KBM-7 (cell line): ENCODE data around the gene PRDM1.
A peak's percentile ranks its signal among the peaks of the same experiment; 100 is the strongest.

Experiments used
- DNase-seq: peaks from one replicate; pipeline ENCODE4 v3.0.0-alpha.2; 2015
- in situ Hi-C: fragments of 300-500 bp; cut with MboI; formaldehyde crosslinking; loops from 2 replicates; pipeline ENCODE4 v1.14.3; 2020; ENCODE audit warnings: low sequenced_read_pairs, low pct_unique_long_range_greater_than_20kb, mixed read lengths

Gene PRDM1

DNA sequence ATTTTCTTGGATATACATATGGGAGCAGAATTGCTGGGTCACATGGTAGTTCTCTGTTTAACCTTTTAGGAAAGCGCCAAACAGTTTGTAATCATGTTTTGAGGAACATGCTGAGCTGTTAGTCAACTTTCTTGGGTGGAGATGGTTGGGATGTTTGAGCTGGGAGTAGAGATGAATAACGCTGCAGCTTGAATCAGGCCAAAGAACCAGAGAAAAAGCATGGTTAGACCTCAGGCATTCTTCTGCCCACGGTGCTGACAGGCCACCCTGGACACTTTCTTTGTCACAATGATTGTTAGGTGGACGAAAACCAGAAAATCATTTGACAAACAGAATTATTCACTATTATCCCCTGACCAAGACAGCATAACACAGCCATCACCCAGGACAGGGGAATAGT is 66.8 kb downstream of the PRDM1 start:
- in situ Hi-C loops, result no loop called here
- DNase-seq, result no peak

DNA sequence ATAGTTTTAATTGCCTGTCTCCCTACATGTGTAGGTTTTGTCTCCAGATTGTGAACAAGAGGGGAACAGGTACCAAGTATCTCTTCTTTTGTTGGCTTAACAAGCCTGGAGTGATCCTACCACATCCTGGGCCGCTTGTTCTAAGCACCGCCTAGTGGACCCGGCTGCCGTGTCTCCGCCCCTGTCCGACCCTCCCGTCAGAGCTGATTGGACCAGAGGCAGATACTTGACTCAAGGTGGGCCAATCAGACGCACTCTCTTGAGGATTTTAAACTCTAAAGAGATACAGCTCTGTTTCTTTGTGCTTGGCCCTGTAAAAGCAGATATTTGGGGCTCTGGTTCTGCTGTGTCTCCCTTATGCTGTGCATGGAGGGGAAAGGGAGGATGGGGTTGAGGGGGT is 68.2 kb downstream of the PRDM1 start:
- in situ Hi-C loops, result no loop called here
- no peak for DNase-seq

DNA sequence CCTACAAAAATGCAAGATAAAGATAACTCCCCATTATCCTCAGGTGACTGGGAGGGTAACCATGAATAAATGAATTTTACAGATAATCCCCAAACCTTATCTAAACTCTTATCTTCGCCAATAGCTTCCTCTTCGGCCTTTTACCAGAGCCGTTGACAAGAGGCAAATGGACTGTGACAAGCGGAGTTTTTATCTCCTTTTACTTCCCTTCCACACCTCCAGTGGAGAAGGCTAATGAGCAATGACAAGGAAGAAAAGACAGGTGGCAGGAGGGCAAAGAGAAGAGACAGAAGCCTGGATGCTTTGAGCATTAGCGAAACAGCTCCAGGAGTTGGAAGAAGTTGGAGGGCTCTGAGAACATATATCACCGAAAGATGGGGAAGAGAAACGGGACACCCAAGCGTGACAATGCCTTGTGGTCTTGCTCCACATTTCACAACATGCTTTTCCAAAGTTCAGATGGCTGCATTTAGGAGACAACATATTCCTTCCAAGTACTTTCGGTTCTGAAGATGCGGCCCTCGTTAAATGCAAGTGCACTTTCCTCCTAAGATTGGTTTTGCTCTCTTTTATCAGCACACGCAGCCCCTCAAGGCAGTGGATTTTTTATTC is 69.2 kb downstream of the PRDM1 start:
- peak; percentile 86 for DNase-seq
- in situ Hi-C loops, result no loop called here

DNA sequence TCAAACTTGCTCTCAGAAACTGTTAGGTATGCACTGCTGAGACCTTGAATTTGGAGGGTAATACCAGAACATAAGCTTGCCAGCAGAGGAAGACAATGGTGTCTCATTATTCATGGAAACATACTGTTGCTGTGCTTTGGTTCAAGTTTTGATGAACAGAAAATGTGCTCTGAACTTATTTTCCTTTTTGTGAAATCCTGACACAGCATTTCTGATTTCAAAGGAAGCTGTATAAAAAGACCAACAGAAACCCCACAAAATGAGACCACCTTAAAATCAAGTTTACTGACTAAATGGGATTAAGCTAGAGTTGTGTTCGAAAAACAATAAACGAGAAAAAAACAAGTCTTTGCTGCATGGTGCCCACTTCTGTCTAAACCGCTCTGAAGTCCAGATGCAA is 70.3 kb downstream of the PRDM1 start:
- in situ Hi-C loops, result no loop called here
- DNase-seq, result no peak

DNA sequence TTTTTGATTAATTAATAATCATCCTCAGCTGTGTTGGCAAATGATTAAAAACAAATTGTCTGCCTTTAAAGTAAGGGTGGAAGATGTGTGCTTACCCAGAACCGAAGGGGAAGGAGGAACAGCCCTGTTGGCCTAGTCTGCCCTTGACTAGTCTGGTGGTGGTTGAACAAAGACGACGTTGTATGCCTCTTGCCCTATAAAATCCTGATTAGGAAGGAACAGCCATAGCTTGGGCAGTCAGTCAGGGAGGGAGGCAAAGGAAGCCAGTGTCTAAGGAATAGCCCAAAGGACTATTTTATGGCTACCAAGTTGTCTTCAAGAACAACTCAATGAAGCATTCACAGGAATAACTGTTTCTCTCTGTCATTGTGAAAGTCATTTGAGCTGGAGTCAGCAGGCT is 70.7 kb downstream of the PRDM1 start:
- DNase-seq, result no peak
- in situ Hi-C loops, result no loop called here

DNA sequence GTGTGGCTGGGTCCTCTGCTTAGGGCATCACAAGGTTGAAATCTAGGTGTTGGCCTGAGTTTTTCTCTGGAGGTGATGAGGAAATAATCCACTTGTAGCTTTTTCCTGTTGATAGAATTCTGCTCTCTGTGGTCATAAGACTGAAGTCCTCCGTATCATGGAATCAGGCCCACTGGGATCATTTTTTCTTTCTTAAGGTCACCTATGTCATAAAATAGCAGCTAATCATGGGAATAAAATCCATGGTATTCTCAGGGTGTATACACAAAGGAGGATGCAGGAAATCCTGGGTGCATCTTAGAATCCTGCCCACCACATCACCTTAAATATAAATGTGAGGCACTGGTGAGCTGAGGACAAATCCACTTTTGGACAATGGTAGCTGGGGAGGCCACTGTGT is 72.7 kb downstream of the PRDM1 start:
- in situ Hi-C loops, result no loop called here
- DNase-seq, result no peak
